CD14-positive monocyte (primary cell): ENCODE measurements around the gene COLQ. TPM values are rescaled to one million over a fixed set of nuclear protein-coding genes. Genes with fewer than 3 reads are reported as not detected.

Experiments
- DNase-seq, 3 donors: peaks; one replicate each; pipeline ENCODE4 v3.0.0-alpha.2; 2011 to 2022
- H2AFZ ChIP-seq: 2 replicates; pipeline ENCODE4 v1.6.0; 2012; ENCODE audit warnings: mild to moderate bottlenecking, low read depth, low read length, inconsistent platforms; ENCODE audit not compliant: insufficient read depth, poor library complexity, severe bottlenecking
- H3K27ac ChIP-seq, 2 donors: 1 replicate in 1 of 2; 2 replicates in 1 of 2; pipeline ENCODE4 v1.5.1; 2012 to 2013; ENCODE audit warnings: low read length in 2 of 2, control low read depth in 1 of 2, inconsistent platforms in 1 of 2, low read depth in 1 of 2, mild to moderate bottlenecking in 1 of 2
- H3K27me3 ChIP-seq, 2 donors: one replicate each; pipeline versions ENCODE4 v1.6.0 to v1.6.1; 2011 to 2013; ENCODE audit warnings: low read length in 2 of 2; ENCODE audit not compliant: control insufficient read depth in 2 of 2, insufficient read depth in 2 of 2
- H3K36me3 ChIP-seq, 2 donors: replicated peaks in 1 of 2; 1 replicate in 1 of 2; 2 replicates in 1 of 2; pipeline versions ENCODE4 v1.5.1 to v1.6.1; 2012 to 2013; ENCODE audit warnings: low read length in 2 of 2, control low read depth in 1 of 2, inconsistent platforms in 1 of 2, mild to moderate bottlenecking in 1 of 2; ENCODE audit not compliant: insufficient read depth in 2 of 2, control insufficient read depth in 1 of 2
- H3K4me1 ChIP-seq, 2 donors: 1 replicate in 1 of 2; 2 replicates in 1 of 2; pipeline versions ENCODE4 v1.5.1 to v1.6.1; 2012 to 2013; ENCODE audit warnings: low read length in 2 of 2, control low read depth in 1 of 2, inconsistent platforms in 1 of 2, mild to moderate bottlenecking in 1 of 2, moderate library complexity in 1 of 2; ENCODE audit not compliant: insufficient read depth in 2 of 2, control insufficient read depth in 1 of 2
- H3K4me2 ChIP-seq: replicated peaks from 2 replicates; pipeline ENCODE3; 2012; ENCODE audit warnings: low read length, moderate library complexity, mild to moderate bottlenecking; ENCODE audit not compliant: poor library complexity, severe bottlenecking; ENCODE audit errors: extremely low read depth
- H3K4me3 ChIP-seq, 3 experiments: fragments of 200-600 bp in 1 of 3; sonication (generic) in 1 of 3; replicated peaks in 1 of 3; 1 replicate in 2 of 3; 2 replicates in 1 of 3; pipeline ENCODE4 v1.5.1; 2011 to 2013; ENCODE audit warnings: low read length in 3 of 3, mild to moderate bottlenecking in 3 of 3, control low read depth in 2 of 3, low read depth in 2 of 3, inconsistent platforms in 1 of 3, moderate library complexity in 1 of 3
- H3K79me2 ChIP-seq: 2 replicates; pipeline ENCODE4 v1.6.0; 2012; ENCODE audit warnings: mild to moderate bottlenecking, control low read depth, inconsistent platforms, low read length, moderate library complexity; ENCODE audit not compliant: insufficient read depth
- H3K9ac ChIP-seq: 2 replicates; pipeline ENCODE4 v1.6.0; 2017; ENCODE audit warnings: low read length, mild to moderate bottlenecking; ENCODE audit not compliant: insufficient read depth, poor library complexity, severe bottlenecking
- H3K9me3 ChIP-seq, 2 donors: replicated peaks in 1 of 2; 1 replicate in 1 of 2; 2 replicates in 1 of 2; pipeline versions ENCODE4 v1.5.1 to v1.6.1; 2012 to 2013; ENCODE audit warnings: low read length in 2 of 2, control low read depth in 1 of 2; ENCODE audit not compliant: control insufficient read depth in 1 of 2, insufficient read depth in 1 of 2
- H4K20me1 ChIP-seq: 2 replicates; pipeline ENCODE4 v1.6.0; 2012; ENCODE audit warnings: mild to moderate bottlenecking, low read length, control low read depth, moderate library complexity; ENCODE audit not compliant: insufficient read depth
- H3K27ac Mint-ChIP-seq, 7 donors: one replicate each; pipeline ENCODE4 v1.8.0; 2020; ENCODE audit warnings: mild to moderate bottlenecking in 7 of 7, mixed read lengths in 7 of 7, moderate library complexity in 6 of 7, inconsistent platforms in 2 of 7
- H3K27me3 Mint-ChIP-seq, 3 donors: one replicate each; pipeline ENCODE4 v1.8.0; 2021 to 2022; ENCODE audit warnings: low read depth in 3 of 3, mild to moderate bottlenecking in 3 of 3, mixed read lengths in 3 of 3, moderate library complexity in 3 of 3, inconsistent platforms in 1 of 3
- H3K36me3 Mint-ChIP-seq, 2 donors: one replicate each; pipeline ENCODE4 v1.8.0; 2020; ENCODE audit warnings: mixed read lengths in 2 of 2, inconsistent platforms in 1 of 2, mild to moderate bottlenecking in 1 of 2
- H3K4me1 Mint-ChIP-seq: one replicate; pipeline ENCODE4 v1.8.0; 2020; ENCODE audit warnings: mild to moderate bottlenecking, mixed read lengths
- H3K4me3 Mint-ChIP-seq, 2 donors: one replicate each; pipeline ENCODE4 v1.8.0; 2020; ENCODE audit warnings: mild to moderate bottlenecking in 2 of 2, mixed read lengths in 2 of 2, moderate library complexity in 1 of 2
- H3K9me3 Mint-ChIP-seq, 7 donors: one replicate each; pipeline ENCODE4 v1.8.0; 2020 to 2022; ENCODE audit warnings: mixed read lengths in 7 of 7, mild to moderate bottlenecking in 6 of 7, moderate library complexity in 6 of 7, inconsistent platforms in 2 of 7
- WGBS: methylation state at CpG from one replicate; pipeline ENCODE4 v1.1.5; 2013; ENCODE audit warnings: missing lambda C conversion rate; ENCODE audit not compliant: insufficient coverage; 5-methylcytosine and 5-hydroxymethylcytosine counted together
- intact Hi-C, 2 donors: fragments of 100-400 bp; cut with micrococcal nuclease; formaldehyde crosslinking; loops; one replicate each; pipeline versions ENCODE4 v1.15.0 to v1.15.1; 2023
- polyA plus RNA-seq, 3 donors: library from polyadenylated mRNA; depleted of rRNA in 1 of 3; unstranded in 2 of 3; stranded (reverse) in 1 of 3; fragments of 300-500 nt in 2 of 3; fragments of >200 nt in 1 of 3; fragmentation: Illumina TruSeq in 2 of 3; gene quantifications; 1 replicate in 2 of 3; 2 replicates in 1 of 3; pipeline ENCODE4 v1.2.3, GENCODE V29; 2012 to 2021
- TF ChIP-seq, protein P1 (sequence below): fragments of 200-600 bp; IDR thresholded peaks from one replicate; pipeline ENCODE4 v1.8.0; 2022; ENCODE audit warnings: antibody characterized with exemption, mild to moderate bottlenecking

The COLQ gene
- polyA plus RNA-seq, 3 donors, result 0.23 to 1.9 (median 0.73) TPM

DNA sequence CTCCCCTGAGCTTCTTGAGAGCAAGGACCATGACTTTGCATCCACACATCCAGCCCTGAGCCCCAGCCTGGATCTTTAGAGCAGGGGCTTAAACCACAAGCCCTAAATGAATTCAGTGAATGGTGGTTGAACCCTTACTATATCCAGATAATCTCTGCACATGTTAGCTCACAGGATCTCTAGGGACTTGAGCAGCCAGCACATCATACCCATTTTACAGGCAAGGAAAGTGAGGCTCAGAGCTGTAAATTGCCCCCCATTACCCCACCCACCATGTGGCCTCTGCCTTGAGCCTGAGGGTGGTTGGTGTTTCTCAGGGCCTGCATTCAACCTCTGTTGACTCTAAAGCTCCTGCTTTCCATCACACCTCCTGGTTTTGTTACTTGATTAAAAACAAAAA, 66.5 kb downstream of the COLQ start:
- no peak overlapping the region for H3K4me3 Mint-ChIP-seq
- Histone ChIP-seq H2AFZ (no peak overlapping the region), H3K79me2 (no peaks in the 10 kb centered on the region), H3K9ac (no peak overlapping the region), H4K20me1 (no peaks in the 10 kb centered on the region), H3K9me3 (peaks cover 0 to 2% of the 10 kb centered on the region in 2 donors), H3K4me1 (peaks cover 5% of the 10 kb centered on the region in 2 donors), H3K27me3 (no peaks in the 10 kb centered on the region), H3K27ac (no peak overlapping the region), H3K4me3 (no peak overlapping the region), H3K36me3 (no peaks in the 10 kb centered on the region), H3K4me2 (no peak overlapping the region)
- H3K4me1 Mint-ChIP-seq, result peaks cover 6% of the 10 kb centered on the region
- H3K27me3 Mint-ChIP-seq, result peaks cover 0 to 3% (median 0%) of the 10 kb centered on the region in 3 donors
- DNase-seq, result no peak
- H3K9me3 Mint-ChIP-seq, result peaks cover 0 to 7% (median 0%) of the 10 kb centered on the region in 7 donors
- TF ChIP-seq, protein P1, sequence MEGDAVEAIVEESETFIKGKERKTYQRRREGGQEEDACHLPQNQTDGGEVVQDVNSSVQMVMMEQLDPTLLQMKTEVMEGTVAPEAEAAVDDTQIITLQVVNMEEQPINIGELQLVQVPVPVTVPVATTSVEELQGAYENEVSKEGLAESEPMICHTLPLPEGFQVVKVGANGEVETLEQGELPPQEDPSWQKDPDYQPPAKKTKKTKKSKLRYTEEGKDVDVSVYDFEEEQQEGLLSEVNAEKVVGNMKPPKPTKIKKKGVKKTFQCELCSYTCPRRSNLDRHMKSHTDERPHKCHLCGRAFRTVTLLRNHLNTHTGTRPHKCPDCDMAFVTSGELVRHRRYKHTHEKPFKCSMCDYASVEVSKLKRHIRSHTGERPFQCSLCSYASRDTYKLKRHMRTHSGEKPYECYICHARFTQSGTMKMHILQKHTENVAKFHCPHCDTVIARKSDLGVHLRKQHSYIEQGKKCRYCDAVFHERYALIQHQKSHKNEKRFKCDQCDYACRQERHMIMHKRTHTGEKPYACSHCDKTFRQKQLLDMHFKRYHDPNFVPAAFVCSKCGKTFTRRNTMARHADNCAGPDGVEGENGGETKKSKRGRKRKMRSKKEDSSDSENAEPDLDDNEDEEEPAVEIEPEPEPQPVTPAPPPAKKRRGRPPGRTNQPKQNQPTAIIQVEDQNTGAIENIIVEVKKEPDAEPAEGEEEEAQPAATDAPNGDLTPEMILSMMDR, result no peak
- intact Hi-C loops, result no loop called here
- peak overlapping the region in 1 of 7 donors; percentile 20 for H3K27ac Mint-ChIP-seq
- peaks cover 9 to 11% of the 10 kb centered on the region in 2 donors for H3K36me3 Mint-ChIP-seq

DNA sequence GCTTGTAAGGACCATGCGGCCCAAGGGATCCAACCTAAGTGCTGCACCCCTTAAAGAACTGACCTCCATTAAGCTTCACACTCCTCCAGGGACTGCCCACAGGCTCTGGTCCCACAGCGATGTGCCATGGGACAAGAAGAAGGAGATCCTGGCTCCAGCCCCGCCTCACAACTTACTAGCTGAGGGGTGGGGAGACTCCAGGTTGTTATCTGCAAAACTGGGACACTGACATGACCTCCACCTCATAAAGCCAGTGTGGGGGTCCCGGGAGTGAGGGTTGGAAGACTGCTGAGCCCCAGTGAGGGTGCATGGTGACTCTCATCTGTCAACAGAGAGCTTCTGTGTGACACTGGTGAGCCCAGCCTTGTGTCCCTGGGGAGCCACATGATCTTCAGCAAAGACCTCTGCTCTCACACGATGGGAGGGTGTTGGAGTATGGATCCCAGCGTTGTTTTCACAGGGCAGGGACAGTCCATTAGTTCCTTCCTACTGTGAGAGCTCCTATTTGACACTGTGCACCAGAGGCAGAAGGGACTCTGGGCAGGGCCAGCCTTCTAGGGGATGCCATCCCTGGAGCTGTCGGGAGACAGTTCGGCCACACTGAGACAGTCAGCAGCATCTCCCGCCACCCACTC, 67.4 kb downstream of the COLQ start:
- H3K4me2 ChIP-seq, result no peak overlapping the region
- no peak overlapping the region for H3K9ac ChIP-seq
- no peaks in the 10 kb centered on the region for H4K20me1 ChIP-seq
- H3K36me3 ChIP-seq, result no peaks in the 10 kb centered on the region
- no peaks in the 10 kb centered on the region for H3K27me3 ChIP-seq
- peaks cover 8% of the 10 kb centered on the region for H3K4me1 Mint-ChIP-seq
- H3K36me3 Mint-ChIP-seq, result peaks cover 11 to 13% of the 10 kb centered on the region in 2 donors
- H2AFZ ChIP-seq, result no peak overlapping the region
- WGBS, result 95% methylated on average over 7 of the region's 9 CpGs
- TF ChIP-seq, protein P1, result no peak
- no peak overlapping the region for H3K4me3 ChIP-seq
- intact Hi-C loops, result no loop called here
- no peak overlapping the region for H3K4me3 Mint-ChIP-seq
- no peaks in the 10 kb centered on the region for H3K79me2 ChIP-seq
- H3K27me3 Mint-ChIP-seq, result peaks cover 0 to 4% (median 2%) of the 10 kb centered on the region in 3 donors
- H3K27ac Mint-ChIP-seq, result peak overlapping the region in 1 of 7 donors; percentile 53
- peaks cover 0 to 7% (median 3%) of the 10 kb centered on the region in 7 donors for H3K9me3 Mint-ChIP-seq
- H3K9me3 ChIP-seq, result peaks cover 0 to 2% of the 10 kb centered on the region in 2 donors
- peaks cover 5 to 10% of the 10 kb centered on the region in 2 donors for H3K4me1 ChIP-seq
- no peak for DNase-seq
- H3K27ac ChIP-seq, result no peak overlapping the region
